ENCODE measurements around the gene XAGE3.
A peak's percentile ranks its signal among the peaks of the same experiment; 100 is the strongest.
"Not testable (repeated sequence)": the region's sequence is repeated elsewhere in the genome, so short reads cannot be mapped to it uniquely, and the experiment has no call there.

XAGE3 gene

GRCh38 chrX:52867610-52868348, at the start of gene XAGE3:
XAGE3 (minus strand) TSS chrX:52868083; CDS start chrX:52867133, 950 bp downstream.
- DNase-seq (ENCODE audit: low read depth), result no peak

GRCh38 chrX:52914704-52915103, 46.8 kb upstream of the XAGE3 start:
- DNase-seq (ENCODE audit: low read depth), result not testable (repeated sequence)

GRCh38 chrX:52913681-52914080, 45.8 kb upstream of the XAGE3 start:
- not testable (repeated sequence) for DNase-seq (ENCODE audit: low read depth)

- not testable (repeated sequence) for DNase-seq (ENCODE audit: low read depth)
Measured at GRCh38 chrX:52909313-52909969, 41.6 kb upstream of the XAGE3 start.

GRCh38 chrX:52907900-52908299, 40.0 kb upstream of the XAGE3 start:
- DNase-seq (ENCODE audit: low read depth), result not testable (repeated sequence)

- not testable (repeated sequence) for DNase-seq (ENCODE audit: low read depth)
Measured at GRCh38 chrX:52907137-52907536, 39.3 kb upstream of the XAGE3 start.

GRCh38 chrX:52906072-52906471, 38.2 kb upstream of the XAGE3 start:
- DNase-seq (ENCODE audit: low read depth), result not testable (repeated sequence)

- not testable (repeated sequence) for DNase-seq (ENCODE audit: low read depth)
Measured at GRCh38 chrX:52905531-52905930, 37.6 kb upstream of the XAGE3 start.

GRCh38 chrX:52896855-52897709, 29.2 kb upstream of the XAGE3 start, which contains the start of gene FAM156B:
FAM156B (plus strand) TSS chrX:52897330; CDS start chrX:52907226, 9,896 bp downstream.
- DNase-seq (ENCODE audit: low read depth), result not testable (repeated sequence)

- not testable (repeated sequence) for DNase-seq (ENCODE audit: low read depth)
Measured at GRCh38 chrX:52896438-52896837, 28.6 kb upstream of the XAGE3 start.

- not testable (repeated sequence) for DNase-seq (ENCODE audit: low read depth)
Measured at GRCh38 chrX:52888090-52888489, 20.2 kb upstream of the XAGE3 start.

GRCh38 chrX:52887459-52887858, 19.6 kb upstream of the XAGE3 start:
- DNase-seq (ENCODE audit: low read depth), result not testable (repeated sequence)

GRCh38 chrX:52876386-52876785, 8.5 kb upstream of the XAGE3 start:
- DNase-seq (ENCODE audit: low read depth), result not testable (repeated sequence)

- DNase-seq (ENCODE audit: low read depth), result not testable (repeated sequence)
Measured at GRCh38 chrX:52875436-52875835, 7.6 kb upstream of the XAGE3 start.

GRCh38 chrX:52874661-52875060, 6.8 kb upstream of the XAGE3 start:
- DNase-seq (ENCODE audit: low read depth), result no peak

GRCh38 chrX:52873825-52874224, 5.9 kb upstream of the XAGE3 start:
- not testable (repeated sequence) for DNase-seq (ENCODE audit: low read depth)

- DNase-seq (ENCODE audit: low read depth), result no peak
Measured at GRCh38 chrX:52870046-52870445, 2.2 kb upstream of the XAGE3 start.

- DNase-seq (ENCODE audit: low read depth), result no peak
Measured at GRCh38 chrX:52865343-52865998, 2.4 kb downstream of the XAGE3 start.

GRCh38 chrX:52856991-52857525, 10.8 kb downstream of the XAGE3 start:
- peak; percentile 1 for DNase-seq (ENCODE audit: low read depth)

- DNase-seq (ENCODE audit: low read depth), result peak; percentile 32
Measured at GRCh38 chrX:52852110-52852860, 15.6 kb downstream of the XAGE3 start.

- not testable (repeated sequence) for DNase-seq (ENCODE audit: low read depth)
Measured at GRCh38 chrX:52843619-52844018, 24.3 kb downstream of the XAGE3 start.

Measured in ELR (cell line).